Smooth muscle cell (in vitro differentiated cells): ENCODE data around the gene SNAP91. TPM values are rescaled to one million over a fixed set of nuclear protein-coding genes. Genes with fewer than 3 reads are reported as not detected.
"Not testable (repeated sequence)": the region's sequence is repeated elsewhere in the genome, so short reads cannot be mapped to it uniquely, and the experiment has no call there.

ENCODE experiments used
- DNase-seq: peaks from one replicate; lab custom pipeline; 2025; ENCODE audit not compliant: unreplicated experiment; lab: John Stamatoyannopoulos, UW
- H2AFZ ChIP-seq: fragments of 200-600 bp; sonication (generic); 2 replicates; pipeline ENCODE4 v1.6.0; 2016; ENCODE audit warnings: antibody characterized with exemption, low read depth, mild to moderate bottlenecking
- H3F3A ChIP-seq: fragments of 200-600 bp; sonication (generic); 2 replicates; pipeline ENCODE4 v1.6.0; 2017; ENCODE audit warnings: antibody characterized with exemption, low read depth
- H3K27ac ChIP-seq: fragments of 200-600 bp; sonication (generic); 2 replicates; pipeline ENCODE4 v1.5.1; 2016; ENCODE audit warnings: low read depth, mild to moderate bottlenecking
- H3K27me3 ChIP-seq: fragments of 200-600 bp; sonication (generic); 2 replicates; pipeline ENCODE4 v1.6.1; 2016; ENCODE audit warnings: low read depth, mild to moderate bottlenecking
- H3K36me3 ChIP-seq: fragments of 200-600 bp; sonication (generic); 2 replicates; pipeline ENCODE4 v1.5.1; 2016; ENCODE audit warnings: low read depth
- H3K4me1 ChIP-seq: fragments of 200-600 bp; sonication (generic); 2 replicates; pipeline ENCODE4 v1.5.1; 2016; ENCODE audit warnings: low read depth
- H3K4me2 ChIP-seq: fragments of 200-600 bp; sonication (generic); 2 replicates; pipeline ENCODE4 v1.6.0; 2016; ENCODE audit warnings: mild to moderate bottlenecking
- H3K4me3 ChIP-seq: fragments of 200-600 bp; sonication (generic); 2 replicates; pipeline ENCODE4 v1.5.1; 2016; ENCODE audit warnings: mild to moderate bottlenecking
- H3K79me2 ChIP-seq: fragments of 200-600 bp; sonication (generic); 2 replicates; pipeline ENCODE4 v1.6.0; 2016; ENCODE audit warnings: low read depth, mild to moderate bottlenecking
- H3K9ac ChIP-seq: fragments of 200-600 bp; sonication (generic); 2 replicates; pipeline ENCODE4 v1.6.0; 2016; ENCODE audit warnings: low read depth
- H3K9me3 ChIP-seq: fragments of 200-600 bp; sonication (generic); replicated peaks from 2 replicates; pipeline ENCODE4 v1.5.1; 2016; ENCODE audit warnings: low read depth
- H4K20me1 ChIP-seq: fragments of 200-600 bp; sonication (generic); 2 replicates; pipeline ENCODE4 v1.6.0; 2016; ENCODE audit warnings: low read depth
- CTCF ChIP-seq: fragments of 200-600 bp; sonication (generic); IDR thresholded peaks from 2 replicates; pipeline ENCODE4 v1.5.1; 2017; ENCODE audit warnings: borderline replicate concordance, mild to moderate bottlenecking, antibody characterized with exemption; ENCODE audit not compliant: insufficient read depth, poor library complexity, severe bottlenecking
- WGBS: methylation state at CpG from one replicate; pipeline ENCODE4 v1.1.7; 2016; ENCODE audit warnings: low lambda C conversion rate; 5-methylcytosine and 5-hydroxymethylcytosine counted together
- polyA plus RNA-seq: library from polyadenylated mRNA; unstranded; fragments of >200 nt; fragmentation: Nextera tagmentation; extraction: Ambion mirVana; gene quantifications from 2 replicates; pipeline ENCODE4 v1.2.1, GENCODE V29; 2016
- total RNA-seq: library from RNA; depleted of rRNA; stranded (reverse); fragments of >200 nt; gene quantifications from 2 replicates; pipeline ENCODE4 v1.2.3, GENCODE V29; 2014

SNAP91 gene
- not detected in 2 replicates for total RNA-seq
- not detected in 2 replicates for polyA plus RNA-seq

DNA sequence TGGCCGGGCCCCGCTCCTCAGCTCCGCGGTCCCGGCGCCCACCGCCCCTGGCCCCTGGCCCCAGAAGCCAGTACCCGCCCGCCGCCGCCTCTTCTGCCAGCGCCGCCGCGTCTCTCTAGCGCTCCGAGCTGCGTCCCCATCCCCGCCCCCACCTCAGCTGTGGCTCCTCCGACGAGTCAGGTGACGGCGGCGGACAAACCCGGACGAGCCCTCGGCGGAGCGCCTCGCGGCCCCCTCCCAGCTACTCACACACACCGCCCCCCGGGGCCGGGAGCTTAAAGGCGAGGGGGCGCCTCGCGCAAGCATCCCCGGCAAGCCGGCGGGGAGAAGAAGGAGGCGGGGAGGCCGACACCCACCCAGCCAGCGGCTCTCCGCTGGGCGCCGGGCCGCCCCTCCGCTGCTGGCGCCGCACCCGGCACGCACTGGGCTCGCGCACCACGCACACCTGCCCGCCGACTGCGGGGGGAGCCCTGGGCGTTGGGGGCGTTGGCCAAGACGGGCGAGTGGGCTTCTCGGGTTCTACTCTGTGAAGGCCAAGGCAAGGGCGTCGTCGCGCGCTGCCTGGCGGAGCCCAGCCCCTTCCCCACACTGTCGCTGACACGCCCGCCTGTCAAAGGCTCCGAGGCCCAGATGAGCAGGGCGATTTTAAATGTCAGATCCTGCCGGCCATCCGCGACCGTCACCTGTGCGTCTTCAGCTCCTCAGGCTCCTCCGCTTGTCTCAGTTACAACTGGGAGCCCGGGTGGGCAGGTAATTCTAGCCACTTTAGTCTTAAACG is at the start of gene SNAP91:
TSS of gene SNAP91 (minus strand) at position 132 of the 778 bp plus-strand sequence. CDS start 1,174 bp downstream, outside the sequence.
- TF ChIP-seq CTCF: no peak
- H3K4me1 ChIP-seq: no peaks in the 10 kb centered on the region
- DNase-seq: no peak
- no peaks in the 10 kb centered on the region for H3K36me3 ChIP-seq
- H3K27me3 ChIP-seq: peaks cover 67% of the 10 kb centered on the region
- H3F3A ChIP-seq: no peaks in the 10 kb centered on the region
- no peaks in the 10 kb centered on the region for H4K20me1 ChIP-seq
- no peaks in the 10 kb centered on the region for H3K79me2 ChIP-seq
- peak within 1 kb of the TSS; percentile 99 for H3K4me2 ChIP-seq
- WGBS: 2% methylated on average over 49 of the region's 83 CpGs
- H3K9me3 ChIP-seq: peaks cover 4% of the 10 kb centered on the region
- H3K27ac ChIP-seq: no peak within 1 kb of the TSS
- peak within 1 kb of the TSS; percentile 89 for H2AFZ ChIP-seq
- peak within 1 kb of the TSS; percentile 67 for H3K4me3 ChIP-seq
- H3K9ac ChIP-seq: no peak within 1 kb of the TSS

- no peaks in the 10 kb centered on the region for H3F3A ChIP-seq
- H3K9ac ChIP-seq: no peak overlapping the region
- H3K79me2 ChIP-seq: no peaks in the 10 kb centered on the region
- no peak for TF ChIP-seq CTCF
- no peak overlapping the region for H3K4me2 ChIP-seq
- no peak overlapping the region for H2AFZ ChIP-seq
- no peaks in the 10 kb centered on the region for H3K36me3 ChIP-seq
- H3K9me3 ChIP-seq: peaks cover 5% of the 10 kb centered on the region
- no peak overlapping the region for H3K27ac ChIP-seq
- H4K20me1 ChIP-seq: no peaks in the 10 kb centered on the region
- no peaks in the 10 kb centered on the region for H3K4me1 ChIP-seq
- H3K27me3 ChIP-seq: peaks cover 3% of the 10 kb centered on the region
- DNase-seq: no peak
- no peak overlapping the region for H3K4me3 ChIP-seq
These were observed 49.6 kb upstream of the SNAP91 start for GRCh38 chr6:83758533-83758932.

DNA sequence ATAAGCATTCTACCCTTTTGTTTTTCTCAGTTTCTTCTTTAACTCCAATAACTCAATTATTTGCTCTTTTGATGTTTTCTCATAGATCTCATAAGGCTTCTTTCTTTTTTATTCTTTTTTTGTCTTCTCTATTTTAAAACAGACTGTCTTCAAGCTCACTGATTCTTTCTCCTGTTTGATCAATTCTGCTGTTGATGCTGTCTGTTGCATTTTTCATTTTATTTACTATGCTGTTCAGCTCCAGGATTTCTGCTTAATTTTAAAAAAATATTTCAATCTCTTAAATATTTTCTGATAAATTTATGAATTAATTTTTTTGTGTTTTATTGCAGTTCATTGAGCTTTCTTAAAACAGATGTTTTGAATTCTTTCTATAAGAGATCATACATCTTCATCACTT is 48.1 kb upstream of the SNAP91 start:
- H3K27ac ChIP-seq: no peak overlapping the region
- no peaks in the 10 kb centered on the region for H3K4me1 ChIP-seq
- H3K27me3 ChIP-seq: no peaks in the 10 kb centered on the region
- peaks cover 5% of the 10 kb centered on the region for H3K9me3 ChIP-seq
- no peak for TF ChIP-seq CTCF
- no peaks in the 10 kb centered on the region for H3F3A ChIP-seq
- H2AFZ ChIP-seq: no peak overlapping the region
- H3K79me2 ChIP-seq: no peaks in the 10 kb centered on the region
- no peak overlapping the region for H3K4me2 ChIP-seq
- H3K36me3 ChIP-seq: no peaks in the 10 kb centered on the region
- H3K9ac ChIP-seq: no peak overlapping the region
- no peak overlapping the region for H3K4me3 ChIP-seq
- no peaks in the 10 kb centered on the region for H4K20me1 ChIP-seq
- DNase-seq: no peak

- no peak for DNase-seq
- H3K9ac ChIP-seq: no peak overlapping the region
- H3K9me3 ChIP-seq: peaks cover 5% of the 10 kb centered on the region
- H3K79me2 ChIP-seq: no peaks in the 10 kb centered on the region
- no peak overlapping the region for H3K4me2 ChIP-seq
- H3K36me3 ChIP-seq: no peaks in the 10 kb centered on the region
- H3F3A ChIP-seq: no peaks in the 10 kb centered on the region
- 90% methylated on average over 2 of the region's 2 CpGs for WGBS
- no peaks in the 10 kb centered on the region for H3K4me1 ChIP-seq
- no peak for TF ChIP-seq CTCF
- H2AFZ ChIP-seq: no peak overlapping the region
- H4K20me1 ChIP-seq: no peaks in the 10 kb centered on the region
- H3K27me3 ChIP-seq: no peaks in the 10 kb centered on the region
- no peak overlapping the region for H3K4me3 ChIP-seq
- no peak overlapping the region for H3K27ac ChIP-seq
These were observed 47.7 kb upstream of the SNAP91 start for GRCh38 chr6:83756565-83756964.

- H3K9ac ChIP-seq, H3K4me1 ChIP-seq, DNase-seq, H3K27me3 ChIP-seq, H3F3A ChIP-seq, H3K27ac ChIP-seq, H3K4me3 ChIP-seq, H4K20me1 ChIP-seq, H2AFZ ChIP-seq, H3K4me2 ChIP-seq, H3K9me3 ChIP-seq, H3K36me3 ChIP-seq, H3K79me2 ChIP-seq: not testable (repeated sequence)
- 84% methylated on average over 5 of the region's 5 CpGs for WGBS
These were observed 43.5 kb upstream of the SNAP91 start for GRCh38 chr6:83752375-83752774.
